ENCODE data around the gene OR1K1.
A peak's percentile ranks its signal among the peaks of the same experiment; 100 is the strongest.

OR1K1 gene

DNA sequence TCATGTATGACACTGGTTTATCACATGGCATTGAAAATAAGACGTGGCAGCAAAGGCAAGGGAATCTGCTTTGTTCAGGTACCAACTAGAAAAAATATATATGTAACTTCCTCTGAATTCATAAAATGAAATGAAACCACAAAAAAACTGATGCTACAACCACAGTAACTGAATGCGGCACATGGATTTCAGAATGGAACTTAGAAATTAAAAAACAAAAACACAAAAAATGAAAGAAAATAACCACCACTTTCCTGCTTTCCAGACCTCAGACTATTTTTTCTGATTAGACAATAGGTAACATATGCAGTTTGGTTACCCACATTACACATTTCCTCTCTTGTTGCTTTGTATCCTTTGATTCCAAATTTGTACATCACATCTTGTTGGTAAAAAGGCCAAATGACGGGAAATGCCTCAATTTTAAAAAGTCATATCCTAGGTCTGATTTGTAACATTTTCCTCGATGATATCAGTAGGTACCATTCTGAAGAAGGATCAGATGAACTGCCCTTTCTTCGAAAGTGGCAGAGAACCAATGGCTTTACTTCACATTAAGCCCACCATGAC lies 46.5 kb downstream of the OR1K1 start:
- Histone ChIP-seq H3K9me3 (ENCODE audit: control extremely low read depth in 1 of 5, control insufficient read depth in 4 of 5, insufficient read depth in 2 of 5, low read depth in 1 of 5, low read length in 4 of 5) (peaks cover 0 to 2% (median 0%) of the 10 kb centered on the region in 5 experiments), H3K4me1 (ENCODE audit: control extremely low read depth in 1 of 4, control insufficient read depth in 4 of 4, insufficient read depth in 4 of 4, low read length in 3 of 4) (peaks cover 0 to 10% (median 2%) of the 10 kb centered on the region in 4 experiments), H3K27me3 (replicated peaks in 2 of 5; ENCODE audit: control insufficient read depth in 4 of 5, insufficient read depth in 5 of 5, low read length in 4 of 5) (no peaks in the 10 kb centered on the region), H3K36me3 (ENCODE audit: control insufficient read depth in 4 of 4, insufficient read depth in 4 of 4, low read length in 3 of 4) (peaks cover 7 to 53% (median 30%) of the 10 kb centered on the region in 4 experiments), H3K27ac (ENCODE audit: insufficient read depth in 1 of 2, low read depth in 1 of 2, low read length in 2 of 2, poor library complexity in 1 of 2, severe bottlenecking in 2 of 2) (no peak overlapping the region), H3K4me3 (ENCODE audit: control insufficient read depth in 1 of 7, extremely low read depth in 1 of 7, insufficient read depth in 4 of 7, low read depth in 2 of 7, low read length in 6 of 7) (no peak overlapping the region)
- ChIA-PET CTCF (interaction anchor here (0.9 kb wide), 1 partner anchor 11 kb away, joined by 3 read pairs; no protein-coding TSS in a partner anchor), POLR2A (interaction anchor here (0.6 kb wide), 1 partner anchor 11 kb away, joined by 3 read pairs; no protein-coding TSS in a partner anchor)
- DNase-seq, result peak in 1 of 3 donors; percentile 20
- WGBS (ENCODE audit: insufficient coverage), result 100% methylated on average over 2 of the region's 5 CpGs

DNA sequence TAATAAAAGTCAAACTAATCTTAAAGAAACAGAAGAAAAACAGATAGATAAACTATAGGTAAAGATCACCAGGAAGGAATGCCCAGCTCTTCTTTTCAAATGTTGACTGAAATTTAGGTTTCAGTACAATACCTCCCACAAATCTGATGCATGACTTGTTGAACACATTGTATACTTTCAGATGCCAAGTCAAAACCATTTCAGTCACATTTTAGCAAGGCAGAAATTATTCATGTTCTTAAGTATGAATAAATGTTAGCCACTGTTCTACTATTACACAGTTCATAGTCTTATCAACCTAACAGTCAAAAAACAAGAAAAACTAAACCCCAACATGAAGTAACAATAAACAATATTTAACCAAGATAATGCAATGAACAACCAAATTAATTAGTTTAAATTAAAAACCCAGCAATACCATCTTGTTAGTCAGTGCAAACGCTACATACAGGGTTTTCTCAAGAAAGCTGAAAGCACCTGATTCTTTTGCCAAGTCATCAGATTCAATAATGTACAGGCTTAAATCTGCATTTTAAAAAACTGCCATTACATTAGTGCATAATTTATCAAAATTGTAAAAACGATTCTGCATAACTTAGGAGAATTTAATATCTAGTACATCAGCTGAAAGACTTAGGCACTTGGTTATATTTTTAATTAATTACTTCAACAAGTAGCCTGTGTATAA lies 48.5 kb downstream of the OR1K1 start:
- POLR2A ChIA-PET, result interaction anchor here (0.7 kb wide), 1 partner anchor 35 kb away, joined by 4 read pairs; no protein-coding TSS in a partner anchor
- CTCF ChIA-PET, result interaction anchor here (0.9 to 1.5 kb wide), 2 partner anchors 13 kb away, joined by 4 to 6 read pairs; no protein-coding TSS in a partner anchor

More for the DNA sequence above, 48.5 kb downstream of the OR1K1 start:
- Histone ChIP-seq H3K27ac (ENCODE audit: insufficient read depth in 1 of 2, low read depth in 1 of 2, low read length in 2 of 2, poor library complexity in 1 of 2, severe bottlenecking in 2 of 2) (peak overlapping the region in 1 of 2 experiments; percentile 14), H3K4me1 (ENCODE audit: control extremely low read depth in 1 of 4, control insufficient read depth in 4 of 4, insufficient read depth in 4 of 4, low read length in 3 of 4) (peaks cover 0 to 10% (median 2%) of the 10 kb centered on the region in 4 experiments), H3K9me3 (ENCODE audit: control extremely low read depth in 1 of 5, control insufficient read depth in 4 of 5, insufficient read depth in 2 of 5, low read depth in 1 of 5, low read length in 4 of 5) (peaks cover 0 to 2% (median 0%) of the 10 kb centered on the region in 5 experiments), H3K4me3 (ENCODE audit: control insufficient read depth in 1 of 7, extremely low read depth in 1 of 7, insufficient read depth in 4 of 7, low read depth in 2 of 7, low read length in 6 of 7) (no peak overlapping the region), H3K27me3 (replicated peaks in 2 of 5; ENCODE audit: control insufficient read depth in 4 of 5, insufficient read depth in 5 of 5, low read length in 4 of 5) (no peaks in the 10 kb centered on the region), H3K36me3 (ENCODE audit: control insufficient read depth in 4 of 4, insufficient read depth in 4 of 4, low read length in 3 of 4) (peaks cover 7 to 55% (median 32%) of the 10 kb centered on the region in 4 experiments)
- WGBS (ENCODE audit: insufficient coverage), result 100% methylated on average over 1 of the region's 2 CpGs
- no peak for DNase-seq

Measured in common myeloid progenitor, CD34-positive (primary cell).